PC-9 (cell line): ENCODE results near the gene BSX.

Experiments used
- EZH2 ChIP-seq: fragments of 200-600 bp; sonication (generic); IDR thresholded peaks from 2 replicates; pipeline ENCODE4 v1.8.0; 2017; ENCODE audit warnings: antibody characterized with exemption, low read depth
- TF ChIP-seq, protein P1 (sequence below): fragments of 200-600 bp; sonication (generic); conservative IDR thresholded peaks from 2 replicates; pipeline ENCODE4 v1.6.1; 2017; ENCODE audit warnings: mixed run types, antibody characterized with exemption, mild to moderate bottlenecking, moderate library complexity

- TF ChIP-seq, protein P1, sequence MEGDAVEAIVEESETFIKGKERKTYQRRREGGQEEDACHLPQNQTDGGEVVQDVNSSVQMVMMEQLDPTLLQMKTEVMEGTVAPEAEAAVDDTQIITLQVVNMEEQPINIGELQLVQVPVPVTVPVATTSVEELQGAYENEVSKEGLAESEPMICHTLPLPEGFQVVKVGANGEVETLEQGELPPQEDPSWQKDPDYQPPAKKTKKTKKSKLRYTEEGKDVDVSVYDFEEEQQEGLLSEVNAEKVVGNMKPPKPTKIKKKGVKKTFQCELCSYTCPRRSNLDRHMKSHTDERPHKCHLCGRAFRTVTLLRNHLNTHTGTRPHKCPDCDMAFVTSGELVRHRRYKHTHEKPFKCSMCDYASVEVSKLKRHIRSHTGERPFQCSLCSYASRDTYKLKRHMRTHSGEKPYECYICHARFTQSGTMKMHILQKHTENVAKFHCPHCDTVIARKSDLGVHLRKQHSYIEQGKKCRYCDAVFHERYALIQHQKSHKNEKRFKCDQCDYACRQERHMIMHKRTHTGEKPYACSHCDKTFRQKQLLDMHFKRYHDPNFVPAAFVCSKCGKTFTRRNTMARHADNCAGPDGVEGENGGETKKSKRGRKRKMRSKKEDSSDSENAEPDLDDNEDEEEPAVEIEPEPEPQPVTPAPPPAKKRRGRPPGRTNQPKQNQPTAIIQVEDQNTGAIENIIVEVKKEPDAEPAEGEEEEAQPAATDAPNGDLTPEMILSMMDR: no peak
- TF ChIP-seq EZH2: no peak
Measured at GRCh38 chr11:122977470-122978298, 4.0 kb downstream of the BSX start.
